Muscle of arm (tissue), 12 donors: ENCODE data around the gene MUSK. TPM values are rescaled to one million over a fixed set of nuclear protein-coding genes. Genes with fewer than 3 reads are reported as not detected.
"Not testable (repeated sequence)": the region's sequence is repeated elsewhere in the genome, so short reads cannot be mapped to it uniquely, and the experiment has no call there.

ENCODE experiments used
- DNase-seq: peaks from one replicate; pipeline ENCODE4 v3.0.0-alpha.2; 2013
- polyA plus RNA-seq, 12 donors: library from polyadenylated mRNA; unstranded; fragments of 120-200 nt; gene quantifications; one replicate each; pipeline ENCODE4 v1.2.1, GENCODE V29; 2013; ENCODE audit not compliant: insufficient read length in 12 of 12

MUSK gene
- polyA plus RNA-seq, 12 donors, result 5.0 to 22.2 (median 15.2) TPM; not detected in 1

DNA sequence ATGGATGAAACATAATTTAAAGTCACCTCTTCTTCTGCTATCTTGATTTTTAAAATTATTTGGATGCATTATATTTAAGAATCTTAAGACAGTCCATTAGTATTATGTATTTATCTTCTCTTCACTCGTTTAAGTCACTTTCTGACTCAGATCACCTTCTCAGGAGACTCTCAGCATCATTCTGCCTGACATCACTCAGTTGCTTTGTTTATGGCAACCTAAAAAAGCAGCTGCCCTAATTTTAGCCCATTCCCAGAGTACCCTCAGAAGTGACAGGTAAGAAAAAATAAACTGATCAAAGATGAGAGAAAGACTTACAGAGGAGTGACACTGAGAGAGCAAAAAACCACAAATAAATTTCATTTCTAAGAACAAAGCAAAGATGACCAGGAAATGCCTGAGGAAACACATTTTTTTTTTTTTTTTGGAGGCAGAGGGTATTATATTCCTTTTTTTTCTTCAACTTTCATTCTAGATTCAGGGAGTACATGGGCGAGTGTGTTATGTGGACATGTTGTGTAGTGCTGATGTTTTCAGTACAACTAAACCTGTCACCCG, 140.5 kb downstream of the MUSK start:
- no peak for DNase-seq

DNA sequence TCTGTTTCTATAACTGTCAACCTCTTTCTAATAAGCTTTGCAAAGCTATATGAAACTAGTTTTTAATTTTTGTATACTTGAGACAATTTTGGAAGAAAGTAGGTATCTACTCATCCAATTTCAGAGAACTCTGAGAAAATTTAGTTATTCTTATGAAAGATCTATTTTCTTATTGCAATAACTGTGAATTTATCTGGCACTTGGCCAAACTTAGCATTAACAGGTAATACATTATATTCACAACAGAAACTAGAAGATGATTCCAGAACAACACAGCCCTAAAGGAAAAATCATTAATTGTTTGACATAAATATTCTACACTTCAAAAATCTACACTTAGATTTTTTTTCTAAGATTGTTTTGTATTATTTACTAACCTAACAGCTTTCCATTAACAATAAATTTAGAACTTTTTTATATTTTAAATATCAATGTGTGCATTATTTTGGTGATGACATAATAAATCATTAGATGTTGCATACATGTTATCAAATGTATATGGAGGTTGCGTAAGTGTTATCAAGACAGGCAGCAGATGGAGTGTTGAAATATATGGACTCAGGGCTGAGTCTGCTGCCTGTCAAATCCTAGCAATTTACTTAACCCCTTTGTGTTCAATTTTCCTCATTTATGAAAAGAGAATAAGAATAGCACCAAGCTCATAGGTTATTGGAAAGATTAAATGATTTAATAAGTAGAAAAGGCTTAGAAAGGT, 141.8 kb downstream of the MUSK start:
- no peak for DNase-seq

DNA sequence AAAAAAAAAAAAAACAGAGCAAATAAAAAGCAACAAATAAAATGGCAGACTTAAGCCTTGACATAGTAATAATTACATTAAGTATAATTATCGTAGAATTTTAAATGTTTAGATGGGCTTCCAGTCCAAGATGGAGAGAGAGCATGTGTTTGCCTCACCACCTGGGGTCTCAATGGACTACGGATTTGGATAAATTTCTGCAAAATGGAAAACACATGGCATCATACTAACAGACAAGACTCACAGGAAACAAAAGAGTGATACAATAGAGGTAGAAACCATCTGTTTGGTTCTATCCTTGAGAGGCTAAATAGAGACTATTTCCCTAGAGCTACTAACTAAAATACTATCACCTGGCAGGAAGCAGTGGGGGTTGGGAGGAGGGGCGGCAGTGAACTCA, 144.3 kb downstream of the MUSK start:
- DNase-seq, result no peak

DNA sequence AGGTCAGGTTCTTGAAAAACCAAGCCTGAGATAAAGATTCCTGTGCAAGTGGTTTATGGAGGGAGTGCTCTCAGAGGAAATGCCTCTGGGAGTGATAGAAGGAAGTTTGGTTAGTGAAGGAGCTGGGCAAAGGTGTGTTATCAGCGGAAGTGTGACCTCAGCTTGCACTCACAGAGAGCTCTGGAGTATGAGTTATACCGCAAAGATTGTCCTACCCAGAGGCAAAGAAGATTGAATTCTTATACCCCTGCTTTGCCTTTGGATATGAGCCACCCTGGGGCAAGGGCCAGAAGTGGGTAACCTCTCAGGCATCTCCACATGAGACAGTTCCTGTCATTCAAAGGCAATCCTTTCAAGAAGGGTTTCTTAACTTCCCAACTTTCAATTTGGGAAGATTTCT, 145.6 kb downstream of the MUSK start:
- no peak for DNase-seq

DNA sequence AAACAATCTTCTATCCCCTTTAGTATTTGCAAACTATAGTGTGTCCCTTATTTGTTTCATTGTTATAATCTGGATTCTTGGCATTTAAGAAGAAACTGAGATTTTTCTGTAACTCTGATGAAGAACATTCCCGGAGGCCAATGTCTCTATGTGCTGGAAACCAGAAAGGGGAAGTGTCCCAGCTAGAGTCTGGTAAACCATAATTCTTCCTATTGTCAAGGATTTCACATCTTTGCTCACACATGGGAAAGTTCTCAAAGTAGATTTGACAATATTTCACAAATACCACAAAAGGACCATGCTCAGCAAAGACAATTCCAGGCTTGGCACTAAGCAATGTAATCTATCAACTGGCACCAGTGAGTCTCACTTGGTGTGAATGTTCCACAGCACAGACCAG, 146.8 kb downstream of the MUSK start:
- DNase-seq, result no peak

DNA sequence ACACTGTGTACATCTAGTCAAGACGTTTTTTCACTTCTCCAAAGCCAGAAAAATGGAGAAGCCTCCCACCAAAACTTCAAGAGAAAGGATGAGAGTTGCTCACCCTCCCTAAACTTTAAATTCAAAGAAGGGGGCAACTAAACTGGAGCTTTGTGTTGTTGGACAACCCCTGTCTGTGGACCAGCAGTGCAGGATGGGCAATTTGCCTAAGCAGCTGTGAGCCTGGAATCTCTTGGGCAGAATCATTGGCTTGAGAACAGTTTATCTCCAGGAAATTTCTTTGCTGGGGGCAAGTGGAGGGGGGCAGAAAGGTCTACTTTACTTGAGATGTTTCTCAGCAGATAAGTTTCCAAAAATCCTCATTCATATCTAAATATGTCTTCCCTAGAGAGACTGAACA, 151.8 kb downstream of the MUSK start:
- DNase-seq, result no peak

DNA sequence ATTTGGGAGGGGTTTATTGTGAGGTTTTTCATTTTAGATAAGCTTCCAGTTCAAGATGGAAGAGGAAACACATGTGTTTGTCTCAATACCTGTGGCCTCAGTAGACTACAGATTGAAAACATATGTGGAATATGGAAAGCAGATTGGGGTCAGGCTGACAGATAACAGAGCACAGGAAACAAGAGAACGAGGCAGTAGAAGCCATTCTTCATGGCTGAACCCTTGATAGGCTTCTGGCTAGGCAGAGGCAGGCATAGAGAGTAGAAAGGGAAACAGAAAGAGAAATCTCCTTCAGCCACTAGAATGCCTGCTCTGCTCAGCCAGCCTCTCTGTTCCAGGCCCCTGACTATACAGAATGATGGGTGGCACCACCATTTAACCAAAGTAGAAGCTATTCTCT, 152.5 kb downstream of the MUSK start:
- no peak for DNase-seq

DNA sequence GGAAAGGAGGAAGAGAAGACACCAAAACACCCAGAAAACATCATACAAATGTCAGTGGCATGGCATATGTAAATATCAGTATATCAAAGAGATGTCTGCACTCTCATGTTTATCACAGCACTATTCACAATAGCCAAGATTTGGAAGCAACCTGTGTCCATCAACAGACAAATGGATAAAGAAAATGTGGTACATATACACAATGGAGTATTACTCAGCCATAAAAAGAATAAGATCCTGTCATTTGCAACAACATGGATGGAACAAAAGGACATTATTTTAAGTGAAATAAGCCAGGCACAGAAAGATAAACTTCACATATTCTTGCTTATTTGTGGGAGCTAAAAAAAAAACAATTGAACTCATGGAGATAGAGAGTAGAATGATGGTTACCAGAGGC, 156.5 kb downstream of the MUSK start:
- DNase-seq, result not testable (repeated sequence)

DNA sequence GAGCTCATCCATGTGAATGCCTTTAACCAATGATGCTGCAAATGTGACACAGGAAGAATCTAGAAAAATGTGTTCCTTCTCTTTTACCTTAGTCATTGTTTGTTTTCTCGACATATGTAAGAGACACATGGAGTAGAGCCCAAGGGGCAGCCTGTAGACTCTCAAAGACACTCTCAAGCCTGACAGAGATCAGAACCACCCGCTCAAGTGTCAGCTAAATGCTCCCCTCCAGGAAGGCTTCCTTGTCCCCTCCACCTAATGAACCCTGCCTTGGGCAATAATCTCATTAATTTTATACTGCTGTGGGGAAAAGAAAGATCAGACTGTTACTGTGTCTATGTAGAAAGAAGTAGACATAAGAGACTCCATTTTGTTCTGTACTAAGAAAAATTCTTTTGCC, 157.4 kb downstream of the MUSK start:
- DNase-seq, result no peak

DNA sequence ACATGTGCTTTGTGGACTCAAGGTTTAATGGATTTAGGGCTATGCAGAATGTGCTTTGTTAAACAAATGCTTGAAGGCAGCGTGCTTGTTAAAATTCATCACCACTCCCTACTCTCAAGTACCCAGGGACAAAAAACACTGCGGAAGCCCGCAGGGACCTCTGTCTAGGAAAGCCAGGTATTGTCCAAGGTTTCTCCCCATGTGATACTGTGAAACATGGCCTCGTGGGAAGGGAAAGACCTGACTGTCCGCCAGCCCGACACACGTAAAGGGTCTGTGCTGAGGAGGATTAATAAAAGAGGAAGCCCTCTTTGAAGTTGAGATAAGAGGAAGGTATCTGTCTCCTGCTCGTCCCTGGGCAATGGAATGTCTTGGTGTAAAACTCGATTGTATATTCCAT, 157.8 kb downstream of the MUSK start:
- not testable (repeated sequence) for DNase-seq

DNA sequence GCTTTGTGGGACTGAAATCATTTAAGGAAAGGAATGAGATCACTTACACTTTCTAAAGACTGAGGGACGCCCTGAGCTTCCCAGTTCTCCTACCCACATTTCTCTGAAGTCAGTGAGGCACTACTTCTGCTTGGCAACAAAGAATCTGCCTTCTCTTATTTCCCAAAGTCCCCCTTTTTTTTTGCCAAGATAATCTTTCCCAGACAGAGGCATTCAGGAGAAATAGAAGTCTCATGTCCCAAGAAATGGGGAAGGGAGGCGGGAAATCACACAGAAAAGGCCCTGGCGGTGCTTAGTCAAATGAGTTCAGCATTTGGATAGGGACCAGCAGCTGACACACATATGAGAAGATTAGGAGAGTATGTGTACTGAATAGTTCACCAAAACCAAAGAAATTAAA, 159.7 kb downstream of the MUSK start:
- peak; percentile 91 for DNase-seq

DNA sequence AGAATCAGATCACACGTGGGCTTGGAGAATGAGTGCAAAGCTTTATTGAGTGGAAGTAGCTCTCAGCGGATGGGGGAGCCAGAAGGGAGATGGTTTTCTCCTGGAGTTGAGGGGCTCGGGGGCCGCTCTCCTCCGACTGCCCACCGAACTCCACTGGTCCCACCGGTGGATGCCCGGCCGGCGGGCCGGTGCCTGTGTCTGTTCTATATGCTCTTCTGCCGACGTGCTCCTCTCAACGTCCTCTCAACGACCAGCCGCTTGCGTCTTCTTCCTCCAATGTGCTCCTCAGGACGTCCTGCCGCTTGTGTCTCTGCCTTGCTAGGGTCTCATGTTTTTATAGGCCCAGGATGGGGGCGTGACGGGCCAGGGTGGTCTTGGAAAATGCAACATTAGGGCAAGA, 161.9 kb downstream of the MUSK start:
- DNase-seq, result no peak

DNA sequence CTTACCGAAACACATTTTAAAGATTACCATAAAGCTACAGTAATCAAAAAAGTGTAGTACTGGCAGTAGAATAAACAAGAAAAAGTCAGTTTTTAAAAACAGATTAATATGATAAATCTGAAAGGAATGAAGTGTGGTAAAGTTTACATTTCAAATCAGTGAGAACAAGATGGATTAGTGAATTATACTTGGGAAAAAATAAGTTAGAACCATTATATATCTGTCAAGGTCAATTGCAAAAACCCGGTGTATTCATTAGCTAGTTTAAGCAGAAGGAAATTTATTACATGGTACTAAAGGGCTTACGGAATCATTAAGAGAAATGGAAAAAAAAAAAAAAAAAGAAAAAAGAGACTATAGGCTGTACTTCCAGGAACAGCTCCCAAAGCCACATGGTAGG, 164.3 kb downstream of the MUSK start:
- no peak for DNase-seq

DNA sequence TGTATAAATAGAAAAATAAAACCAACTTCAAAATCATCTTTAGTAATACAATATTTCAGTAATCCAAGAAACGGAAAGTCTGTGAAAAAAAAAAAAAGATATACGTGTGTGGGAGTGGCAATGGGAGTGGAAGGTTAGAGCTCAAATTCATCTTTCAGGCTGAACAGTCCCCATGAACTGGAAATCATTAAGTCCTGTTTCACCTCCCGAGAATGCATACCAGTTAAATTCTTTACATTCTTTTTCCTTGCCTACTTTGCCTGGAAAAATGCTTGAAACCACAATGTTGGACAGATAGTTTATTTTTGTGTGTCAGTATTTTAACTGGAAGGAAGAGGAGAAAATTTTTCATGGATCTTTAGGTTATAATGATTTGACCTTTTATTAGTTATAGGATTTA, 166.8 kb downstream of the MUSK start:
- no peak for DNase-seq

DNA sequence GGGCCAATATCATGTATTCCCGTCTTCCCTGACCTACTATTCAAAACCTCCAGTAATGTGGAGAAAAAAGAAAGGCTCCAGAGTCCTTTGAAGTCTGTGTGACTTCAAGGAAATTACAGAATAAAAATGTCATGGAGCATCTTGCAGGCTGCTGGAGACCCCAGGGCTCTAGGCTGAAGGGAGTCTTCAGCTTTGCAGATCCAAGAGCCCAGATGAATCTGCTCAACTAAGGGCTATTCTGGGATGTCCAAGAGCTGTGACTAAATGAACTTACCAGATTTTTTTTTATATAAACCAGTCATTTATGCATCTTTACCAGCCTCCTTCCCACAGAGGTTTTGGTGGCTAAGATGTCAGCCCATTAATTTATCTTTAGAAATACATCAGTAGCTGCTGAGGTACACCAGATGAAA, 167.3 kb downstream of the MUSK start:
- DNase-seq, result no peak

DNA sequence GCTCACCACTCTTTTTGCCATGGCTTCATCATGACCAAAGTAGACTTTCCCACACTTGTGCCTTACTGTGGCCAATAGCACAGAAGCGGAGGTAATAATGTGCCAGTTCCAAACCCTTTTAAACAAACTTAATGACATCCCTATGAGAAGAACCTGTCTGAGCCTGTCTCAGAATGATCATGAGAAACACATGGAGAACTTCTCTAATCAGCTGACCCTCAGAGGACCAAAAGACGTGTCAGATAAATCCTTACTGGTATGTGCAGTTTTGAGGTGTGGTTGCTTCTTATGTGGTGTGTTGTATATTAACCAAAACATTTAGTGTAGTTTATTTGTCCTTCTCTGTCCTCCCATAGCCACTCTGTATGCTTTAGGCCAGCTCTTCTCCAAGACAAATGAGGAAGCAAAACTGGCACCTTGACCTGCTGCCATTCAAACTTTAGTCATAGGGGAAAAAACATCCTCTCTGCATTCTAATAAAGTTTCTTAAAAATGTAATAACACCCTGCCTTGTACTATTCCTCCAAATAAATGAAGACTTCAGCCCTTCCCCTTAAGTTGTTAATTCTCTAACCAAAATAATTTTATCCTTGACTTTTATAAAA, 168.9 kb downstream of the MUSK start:
- DNase-seq, result no peak

DNA sequence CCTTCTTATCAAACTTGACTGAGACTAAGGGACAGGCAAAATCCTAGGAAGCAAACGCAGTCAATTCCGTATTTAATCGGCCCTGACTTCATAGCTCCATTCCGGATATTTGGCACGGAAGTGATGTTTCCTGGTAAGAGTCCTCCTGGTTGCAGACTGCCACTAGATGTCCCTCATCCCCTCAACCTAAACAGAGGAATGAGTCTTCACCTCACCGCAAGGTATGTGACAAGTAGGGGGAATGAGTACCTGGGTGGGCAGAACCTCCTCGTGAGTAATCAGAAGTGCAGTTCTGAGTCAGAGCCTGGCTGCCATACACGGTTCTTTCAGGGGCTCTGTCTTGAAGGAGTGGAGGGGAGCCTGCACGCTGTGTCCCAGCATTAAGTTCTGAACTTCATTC, 173.6 kb downstream of the MUSK start:
- no peak for DNase-seq

DNA sequence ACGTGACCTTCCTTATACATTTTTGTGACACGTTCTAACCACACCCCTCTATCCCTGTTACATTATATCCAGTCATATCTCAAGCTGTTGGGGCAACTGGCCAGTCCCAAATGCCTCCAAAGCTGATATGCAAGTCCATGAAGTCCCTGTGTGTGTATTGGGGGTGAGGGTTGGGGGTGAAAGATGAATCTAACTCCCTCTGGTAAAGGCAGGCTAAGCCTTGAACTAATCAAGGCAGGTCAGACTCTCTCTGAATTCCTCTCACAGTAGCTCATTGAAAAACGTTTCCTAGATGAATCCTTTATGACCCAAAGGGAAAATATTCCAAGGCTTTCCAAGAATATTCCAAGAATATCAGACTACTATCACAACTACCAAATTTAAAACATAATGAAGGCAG, 174.4 kb downstream of the MUSK start:
- no peak for DNase-seq

DNA sequence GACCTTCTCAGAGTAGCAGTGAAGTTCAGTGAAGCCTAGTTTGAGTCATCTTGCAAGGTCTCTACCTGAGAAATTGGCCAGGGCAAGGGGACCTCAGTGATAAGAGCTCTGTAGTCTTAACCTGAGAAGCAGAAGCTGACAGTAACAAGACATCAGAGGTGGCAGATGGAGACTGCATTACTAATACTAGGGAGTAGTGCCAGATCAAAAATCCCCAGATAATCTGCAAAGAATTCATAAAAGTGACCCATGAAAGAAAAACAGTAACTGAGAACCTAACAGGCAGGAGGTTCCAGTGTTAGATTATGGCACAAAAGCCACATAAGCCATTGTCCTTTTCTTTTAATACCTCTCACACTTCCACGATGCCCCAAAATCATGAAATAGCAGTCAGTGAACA, 175.5 kb downstream of the MUSK start:
- DNase-seq, result no peak

DNA sequence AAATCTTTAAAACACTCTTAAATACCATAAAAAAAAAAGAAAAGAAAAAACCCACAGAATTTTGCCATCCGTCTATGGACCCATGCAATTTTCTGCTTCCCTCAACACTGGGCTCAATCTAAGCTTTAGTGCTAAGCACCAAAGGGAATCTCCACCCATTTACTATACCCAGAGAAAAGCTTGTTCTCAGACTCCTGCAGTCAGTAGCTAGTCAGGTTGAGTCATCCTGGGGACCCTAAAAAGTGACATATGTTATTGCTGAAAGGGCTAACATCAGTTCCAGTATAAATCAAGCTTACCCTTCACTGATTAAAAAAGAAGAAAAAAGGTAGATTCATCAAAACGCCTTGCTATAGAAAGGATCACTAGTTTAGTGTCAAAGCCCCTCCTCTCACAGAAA, 177.6 kb downstream of the MUSK start:
- DNase-seq, result no peak

DNA sequence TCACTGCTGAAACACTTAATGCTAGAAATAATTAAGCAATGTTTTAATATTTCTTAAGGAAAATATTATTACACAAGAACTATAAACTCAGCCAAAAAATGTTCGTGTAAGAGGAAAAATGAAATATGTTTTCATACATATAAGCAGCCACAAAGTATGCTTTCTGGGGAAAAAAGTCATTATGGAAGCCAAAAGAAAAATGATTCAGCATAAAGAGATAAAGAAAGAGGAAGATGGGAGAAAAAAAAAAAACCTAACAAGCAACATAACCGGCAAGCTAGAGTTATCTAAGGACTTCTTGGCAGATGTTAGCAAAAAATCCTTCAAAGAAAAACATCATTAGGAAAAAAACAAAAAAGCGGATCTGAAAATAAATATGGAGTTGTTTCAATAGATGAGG, 179.1 kb downstream of the MUSK start:
- no peak for DNase-seq

DNA sequence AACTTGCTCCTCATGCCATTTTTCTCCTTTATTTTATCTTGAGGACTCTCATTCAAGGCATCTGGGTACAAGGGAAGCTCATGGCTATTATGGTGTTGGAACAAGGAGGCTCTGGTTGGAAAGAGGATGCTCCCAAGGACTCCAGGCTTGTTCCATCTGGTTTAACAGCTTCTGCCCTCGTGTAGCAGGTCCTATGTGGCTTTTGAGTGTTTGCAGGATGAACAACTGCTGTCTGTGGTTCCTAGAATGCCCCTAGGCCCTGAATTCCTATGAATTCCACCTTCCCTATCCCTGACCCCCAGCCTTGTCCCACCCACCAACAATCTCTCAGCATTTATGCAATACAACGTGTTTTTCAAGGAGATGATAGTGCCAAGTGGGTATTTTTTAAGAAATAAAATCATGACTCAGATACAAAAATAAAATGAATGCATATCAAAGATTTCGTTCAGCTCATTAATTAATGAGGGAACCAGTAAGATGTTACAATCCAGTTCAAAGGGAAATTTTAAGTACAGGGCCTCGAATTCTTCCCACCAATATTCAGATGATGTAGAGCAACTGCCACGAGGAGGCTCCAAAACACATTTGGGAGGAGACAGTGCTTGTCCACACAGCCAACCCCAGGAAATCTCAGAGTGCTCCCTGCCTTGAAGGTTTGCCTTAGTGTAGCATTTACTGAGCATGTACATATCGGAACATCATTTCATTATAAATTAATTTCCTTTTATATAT, 182.0 kb downstream of the MUSK start:
- no peak for DNase-seq
